K562 (cell line): ENCODE results near the gene FAM234B.

Experiments used
- CTCF ChIP-seq, 3 experiments: IDR thresholded peaks in 2 of 3; conservative IDR thresholded peaks in 1 of 3; 2 replicates each; pipeline ENCODE4 v1.5.1; 2011 to 2012; ENCODE audit warnings: low read length in 3 of 3, mild to moderate bottlenecking in 3 of 3, control low read depth in 2 of 3, improper control_type of control experiment in 1 of 3, inconsistent platforms in 1 of 3, low read depth in 1 of 3, mixed read lengths in 1 of 3, moderate library complexity in 1 of 3; ENCODE audit not compliant: insufficient read depth in 2 of 3
- FOXJ3 ChIP-seq: sonication (generic); formaldehyde crosslinking; IDR thresholded peaks from 2 replicates; pipeline ENCODE4 v1.4.0; 2020; ENCODE audit warnings: mild to moderate bottlenecking, missing genetic modification reagents
- NRF1 ChIP-seq, 2 experiments: fragments of 450-650 bp; IDR thresholded peaks in 1 of 2; conservative IDR thresholded peaks in 1 of 2; 2 replicates each; pipeline ENCODE4 v1.6.1; 2014; ENCODE audit warnings: mild to moderate bottlenecking in 2 of 2
- SMC3 ChIP-seq: conservative IDR thresholded peaks from 2 replicates; pipeline ENCODE4 v1.6.1; 2011; ENCODE audit warnings: low read depth, low read length, improper control_type of control experiment; ENCODE audit not compliant: insufficient read depth
- STAG1 ChIP-seq: sonication (generic); formaldehyde crosslinking; IDR thresholded peaks from 2 replicates; pipeline ENCODE4 v1.5.0; 2020; ENCODE audit warnings: missing genetic modification reagents, borderline replicate concordance
- TCF3 ChIP-seq: sonication (generic); formaldehyde crosslinking; IDR thresholded peaks from 2 replicates; pipeline ENCODE4 v1.4.0; 2020; ENCODE audit warnings: mild to moderate bottlenecking, missing genetic modification reagents
- U2AF1 ChIP-seq: fragments of 200-400 bp; formaldehyde crosslinking; optimal IDR thresholded peaks from 2 replicates; pipeline ENCODE3; 2017; ENCODE audit warnings: mild to moderate bottlenecking, low read depth, low read length, moderate library complexity

- TF ChIP-seq STAG1 (CRISPR knock-in tag): no peak
- TF ChIP-seq TCF3: no peak
- no peak for TF ChIP-seq NRF1 (conservative IDR thresholded peaks at IDR 0.05 in 1 of 2, IDR thresholded peaks at IDR 0.05 in 1 of 2)
- TF ChIP-seq SMC3: no peak
- TF ChIP-seq U2AF1: no peak
- no peak for TF ChIP-seq CTCF (IDR thresholded peaks at IDR 0.05 in 2 of 3, conservative IDR thresholded peaks at IDR 0.05 in 1 of 3; ENCODE audit: insufficient read depth in 2 of 3, low read depth in 1 of 3, low read length in 3 of 3)
- no peak for TF ChIP-seq FOXJ3 (CRISPR knock-in tag)
Measured at GRCh38 chr12:13075786-13076570, 31.8 kb downstream of the FAM234B start.
